GM12878 (cell line): ENCODE data around the gene SELENOO. TPM values are rescaled to one million over a fixed set of nuclear protein-coding genes. Genes with fewer than 3 reads are reported as not detected.

Experiments
- ATF2 ChIP-seq: IDR thresholded peaks from 2 replicates; pipeline ENCODE4 v1.6.1; 2012; ENCODE audit warnings: low read length, inconsistent platforms
- ATF3 ChIP-seq: IDR thresholded peaks from 2 replicates; pipeline ENCODE4 v1.6.1; 2011; ENCODE audit warnings: low read depth, mild to moderate bottlenecking, low read length, moderate library complexity, borderline replicate concordance; ENCODE audit errors: extremely low read depth
- BCLAF1 ChIP-seq: fragments of 450-650 bp; IDR thresholded peaks from 2 replicates; pipeline ENCODE4 v1.6.1; 2017; ENCODE audit warnings: antibody characterized with exemption, mild to moderate bottlenecking, moderate library complexity
- E4F1 ChIP-seq: fragments of 450-650 bp; IDR thresholded peaks from 2 replicates; pipeline ENCODE4 v1.6.1; 2018; ENCODE audit warnings: borderline replicate concordance, mild to moderate bottlenecking; ENCODE audit not compliant: partially characterized antibody
- ETV6 ChIP-seq, 2 experiments: fragments of 450-650 bp in 1 of 2; IDR thresholded peaks in 1 of 2; conservative IDR thresholded peaks in 1 of 2; 2 replicates each; pipeline ENCODE4 v1.6.1; 2014; ENCODE audit warnings: antibody characterized with exemption in 1 of 2, borderline replicate concordance in 1 of 2, low read depth in 1 of 2, mild to moderate bottlenecking in 1 of 2, moderate library complexity in 1 of 2
- IKZF2 ChIP-seq, 2 experiments: fragments of 450-650 bp; IDR thresholded peaks; 2 replicates each; pipeline ENCODE4 v1.6.1; 2017; ENCODE audit warnings: mild to moderate bottlenecking in 2 of 2, moderate library complexity in 2 of 2
- JUND ChIP-seq: IDR thresholded peaks from 2 replicates; pipeline ENCODE4 v1.6.1; 2012; ENCODE audit warnings: low read depth, mild to moderate bottlenecking, low read length, improper control_type of control experiment, moderate library complexity
- NFYA ChIP-seq: IDR thresholded peaks from 2 replicates; pipeline ENCODE4 v1.6.1; 2011; ENCODE audit warnings: low read depth, mild to moderate bottlenecking, low read length, improper control_type of control experiment, borderline replicate concordance
- PAX8 ChIP-seq: fragments of 450-650 bp; IDR thresholded peaks from 2 replicates; pipeline ENCODE4 v1.6.1; 2017; ENCODE audit warnings: mild to moderate bottlenecking, moderate library complexity
- POLR2AphosphoS5 ChIP-seq: IDR thresholded peaks from 2 replicates; pipeline ENCODE4 v1.6.1; 2011; ENCODE audit warnings: mild to moderate bottlenecking, low read length, inconsistent platforms
- RCOR1 ChIP-seq: conservative IDR thresholded peaks from 2 replicates; pipeline ENCODE4 v1.6.1; 2012; ENCODE audit warnings: low read depth, low read length, improper control_type of control experiment
- SIX5 ChIP-seq: IDR thresholded peaks from 2 replicates; pipeline ENCODE4 v1.6.1; 2011; ENCODE audit warnings: mild to moderate bottlenecking, low read depth, low read length, moderate library complexity; ENCODE audit not compliant: severe bottlenecking
- SUPT20H ChIP-seq: IDR thresholded peaks from 2 replicates; pipeline ENCODE4 v1.6.1; 2011; ENCODE audit warnings: low read depth, mild to moderate bottlenecking, low read length, moderate library complexity, borderline replicate concordance; ENCODE audit not compliant: control insufficient read depth
- USF2 ChIP-seq: IDR thresholded peaks from 2 replicates; pipeline ENCODE4 v1.6.1; 2011; ENCODE audit warnings: low read depth, low read length, improper control_type of control experiment, borderline replicate concordance
- polyA plus RNA-seq, 11 experiments: library from polyadenylated mRNA; depleted of rRNA in 4 of 11; unstranded in 6 of 11; stranded (reverse) in 5 of 11; fragments of >200 nt; fragmentation: Nextera tagmentation in 4 of 11; fragmentation: Illumina TruSeq in 1 of 11; extraction: Ambion mirVana in 4 of 11; extraction: Trizol in 1 of 11; gene quantifications; 1 replicate in 1 of 11; 2 replicates in 10 of 11; pipeline versions ENCODE4 v1.2.1 to v1.2.3, GENCODE V29; 2011 to 2016; ENCODE audit warnings: inconsistent platforms in 2 of 11, missing spikeins in 2 of 11, low read depth in 1 of 11
- total RNA-seq, 4 experiments: library from RNA; depleted of rRNA in 3 of 4; stranded (reverse); fragments of >200 nt in 3 of 4; fragmentation: Illumina TruSeq in 1 of 4; extraction: Trizol in 1 of 4; gene quantifications; 2 replicates each; pipeline versions ENCODE4 v1.2.1 to v1.2.3, GENCODE V29; 2013 to 2021

The SELENOO gene
- total and polyA plus RNA-seq, 10 of the 15 experiments (the other 5 are each of a cell fraction or from before 2014, with no cell fraction given): 0.42 to 23.3 (median 3.3) TPM

GRCh38 chr22:50190941-50191741, 9.7 kb upstream of the SELENOO start (continued):
- TF ChIP-seq E4F1 (no peak), USF2 (no peak), PAX8 (no peak), IKZF2 (IDR thresholded peaks at IDR 0.05) (0 out of 4 replicates have a peak, but pooled peaks of 1 of the 2 experiments have one; percentile 6), ATF2 (no peak), NFYA (no peak), SUPT20H (no peak), POLR2AphosphoS5 (peak; percentile 81), ATF3 (no peak), BCLAF1 (no peak), SIX5 (peak; percentile 20), RCOR1 (no peak), JUND (no peak), ETV6 (conservative IDR thresholded peaks at IDR 0.05 in 1 of 2, IDR thresholded peaks at IDR 0.05 in 1 of 2; ENCODE audit: borderline replicate concordance in 1 of 2, low read depth in 1 of 2) (peak in 1 of 2 experiments; percentile 45; a peak in 2 of 4 replicates)
